Gastroesophageal sphincter (tissue), 4 donors: Measurements from ENCODE around the gene TMEM217. TPM values are rescaled to one million over a fixed set of nuclear protein-coding genes. Genes with fewer than 3 reads are reported as not detected.

Source experiments
- ATAC-seq: fragments of 150-250 bp; one replicate; pipeline ENCODE4 v1.9.1; 2016; ENCODE audit warnings: mild to moderate bottlenecking, moderate library complexity
- H3K27ac ChIP-seq, 4 donors: fragments of 200-600 bp; sonication (generic) in 3 of 4; 1 replicate in 3 of 4; 2 replicates in 1 of 4; pipeline ENCODE4 v1.5.1; 2016 to 2019
- H3K27me3 ChIP-seq: fragments of 200-600 bp; sonication (generic); one replicate; pipeline ENCODE4 v1.5.1; 2019
- H3K36me3 ChIP-seq, 2 donors: fragments of 200-600 bp; sonication (generic); one replicate each; pipeline ENCODE4 v1.5.1; 2019; ENCODE audit warnings: control low read depth in 1 of 2
- H3K4me1 ChIP-seq, 3 donors: fragments of 200-600 bp; sonication (generic); 1 replicate in 2 of 3; 2 replicates in 1 of 3; pipeline ENCODE4 v1.5.1; 2016 to 2019; ENCODE audit warnings: control low read depth in 2 of 3
- H3K4me3 ChIP-seq, 2 donors: fragments of 200-600 bp; sonication (generic); one replicate each; pipeline ENCODE4 v1.5.1; 2019; ENCODE audit warnings: mild to moderate bottlenecking in 1 of 2, moderate library complexity in 1 of 2
- H3K9me3 ChIP-seq, 3 donors: fragments of 200-600 bp; sonication (generic); one replicate each; pipeline ENCODE4 v1.5.1; 2017 to 2019; ENCODE audit warnings: control low read depth in 2 of 3
- CTCF ChIP-seq, 4 experiments: fragments of 200-600 bp in 2 of 4; fragments of 450-650 bp in 2 of 4; sonication (generic) in 1 of 4; IDR thresholded peaks; one replicate each; pipeline ENCODE4 v1.5.1; 2017 to 2019; ENCODE audit warnings: antibody characterized with exemption in 4 of 4, mild to moderate bottlenecking in 2 of 4, moderate library complexity in 2 of 4
- EP300 ChIP-seq: sonication (generic); formaldehyde crosslinking; IDR thresholded peaks from one replicate; pipeline ENCODE4 v1.6.1; 2017; ENCODE audit warnings: antibody characterized with exemption, mild to moderate bottlenecking
- POLR2A ChIP-seq, 2 donors: fragments of 450-650 bp; IDR thresholded peaks; one replicate each; pipeline ENCODE4 v1.6.1; 2017; ENCODE audit warnings: antibody characterized with exemption in 2 of 2, mild to moderate bottlenecking in 2 of 2, moderate library complexity in 1 of 2
- POLR2AphosphoS5 ChIP-seq: sonication (generic); formaldehyde crosslinking; IDR thresholded peaks from one replicate; pipeline ENCODE4 v1.6.1; 2017; ENCODE audit warnings: antibody characterized with exemption
- WGBS, 2 donors: methylation state at CpG; one replicate each; pipeline ENCODE4 v1.1.5; 2018; ENCODE audit warnings: low coverage in 1 of 2; 5-methylcytosine and 5-hydroxymethylcytosine counted together
- total RNA-seq, 4 donors: library from RNA; depleted of rRNA; stranded (reverse); fragments of >200 nt; gene quantifications; one replicate each; pipeline ENCODE4 v1.1.0, GENCODE V29; 2016

Gene TMEM217
- total RNA-seq, 4 donors from 2014 or later, result 0.40 TPM; not detected in 3

GRCh38 chr6:37209461-37210205 lies 48.3 kb downstream of the TMEM217 start:
- H3K36me3 ChIP-seq, result no peaks in the 10 kb centered on the region
- no peaks in the 10 kb centered on the region for H3K27me3 ChIP-seq
- H3K4me1 ChIP-seq, result no peaks in the 10 kb centered on the region
- no peaks in the 10 kb centered on the region for H3K9me3 ChIP-seq
- no peak for ATAC-seq
- 82 to 90% methylated on average over 4 to 11 of the region's 12 CpGs for WGBS, 2 donors
- no peak for TF ChIP-seq CTCF (IDR thresholded peaks at IDR 0.05)
- H3K27ac ChIP-seq, result no peak overlapping the region
- no peak overlapping the region for H3K4me3 ChIP-seq

- WGBS, 2 donors, result 91 to 100% methylated on average over 1 to 4 of the region's 7 CpGs
- Histone ChIP-seq H3K9me3 (no peaks in the 10 kb centered on the region), H3K27ac (no peak overlapping the region), H3K36me3 (no peaks in the 10 kb centered on the region), H3K4me1 (no peaks in the 10 kb centered on the region), H3K4me3 (no peak overlapping the region), H3K27me3 (no peaks in the 10 kb centered on the region)
- no peak for ATAC-seq
- TF ChIP-seq EP300, result no peak
Measured at GRCh38 chr6:37208793-37209192, 49.2 kb downstream of the TMEM217 start.

GRCh38 chr6:37207903-37208456 lies 50.0 kb downstream of the TMEM217 start:
- ATAC-seq, result peak; percentile 64
- Histone ChIP-seq H3K27me3 (no peaks in the 10 kb centered on the region), H3K4me1 (no peaks in the 10 kb centered on the region), H3K9me3 (no peaks in the 10 kb centered on the region), H3K27ac (no peak overlapping the region), H3K4me3 (no peak overlapping the region), H3K36me3 (no peaks in the 10 kb centered on the region)
- WGBS, 2 donors, result 60 to 62% methylated on average over 7 of the region's 7 CpGs
- no peak for TF ChIP-seq EP300
- peak; percentile 47 to 80 (median 70) for TF ChIP-seq CTCF (IDR thresholded peaks at IDR 0.05)
- no peak for TF ChIP-seq POLR2A (IDR thresholded peaks at IDR 0.05)
- no peak for TF ChIP-seq POLR2AphosphoS5

- Histone ChIP-seq H3K27me3 (no peaks in the 10 kb centered on the region), H3K27ac (no peak overlapping the region), H3K9me3 (no peaks in the 10 kb centered on the region), H3K36me3 (no peaks in the 10 kb centered on the region), H3K4me1 (no peaks in the 10 kb centered on the region), H3K4me3 (no peak overlapping the region)
- whole genome bisulfite sequencing, 2 donors, result 85 to 90% methylated on average over 2 to 3 of the region's 9 CpGs
- TF ChIP-seq POLR2AphosphoS5, result no peak
- no peak for TF ChIP-seq POLR2A (IDR thresholded peaks at IDR 0.05)
- TF ChIP-seq CTCF (IDR thresholded peaks at IDR 0.05), result no peak
- no peak for TF ChIP-seq EP300
- ATAC-seq, result no peak
Measured at GRCh38 chr6:37206622-37207021, 51.3 kb downstream of the TMEM217 start.

GRCh38 chr6:37205997-37206340 lies 52.0 kb downstream of the TMEM217 start:
- Histone ChIP-seq H3K9me3 (no peaks in the 10 kb centered on the region), H3K27ac (no peak overlapping the region), H3K27me3 (no peaks in the 10 kb centered on the region), H3K4me3 (no peak overlapping the region), H3K36me3 (no peaks in the 10 kb centered on the region), H3K4me1 (no peaks in the 10 kb centered on the region)
- ATAC-seq, result no peak
- TF ChIP-seq CTCF (IDR thresholded peaks at IDR 0.05) (no peak), POLR2A (IDR thresholded peaks at IDR 0.05) (no peak), EP300 (no peak), POLR2AphosphoS5 (no peak)
- 93% methylated on average over 4 of the region's 4 CpGs; no CpG with 5 or more reads in 1 of the 2 donors for WGBS, 2 donors
